GM12874 (cell line): ENCODE results near the gene SORCS1.

Experiments used
- TF ChIP-seq, protein P1 (sequence below): IDR thresholded peaks from 2 replicates; pipeline ENCODE4 v1.5.1; 2011; ENCODE audit warnings: low read depth, mild to moderate bottlenecking, control low read depth, low read length, moderate library complexity; ENCODE audit not compliant: insufficient read depth

The SORCS1 gene

DNA sequence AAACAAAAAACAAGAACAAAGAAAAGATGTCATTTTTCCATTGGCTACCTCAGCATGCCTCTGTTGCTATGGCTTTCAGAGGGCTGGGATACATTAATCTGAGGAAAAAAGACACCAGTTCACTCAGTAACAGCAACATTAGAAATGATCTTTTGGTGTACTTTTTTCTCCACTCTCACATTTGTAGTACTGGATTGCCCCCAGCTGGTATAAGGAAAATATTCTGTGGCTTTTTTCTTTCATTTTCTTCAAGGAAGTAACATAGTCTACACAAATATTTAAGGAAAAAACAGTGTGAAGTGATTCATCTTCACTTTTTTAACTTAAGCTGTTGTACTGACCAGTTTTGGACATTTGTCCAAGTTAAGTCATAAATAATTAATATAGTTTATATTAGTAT, 482.3 kb downstream of the SORCS1 start:
- TF ChIP-seq, protein P1, sequence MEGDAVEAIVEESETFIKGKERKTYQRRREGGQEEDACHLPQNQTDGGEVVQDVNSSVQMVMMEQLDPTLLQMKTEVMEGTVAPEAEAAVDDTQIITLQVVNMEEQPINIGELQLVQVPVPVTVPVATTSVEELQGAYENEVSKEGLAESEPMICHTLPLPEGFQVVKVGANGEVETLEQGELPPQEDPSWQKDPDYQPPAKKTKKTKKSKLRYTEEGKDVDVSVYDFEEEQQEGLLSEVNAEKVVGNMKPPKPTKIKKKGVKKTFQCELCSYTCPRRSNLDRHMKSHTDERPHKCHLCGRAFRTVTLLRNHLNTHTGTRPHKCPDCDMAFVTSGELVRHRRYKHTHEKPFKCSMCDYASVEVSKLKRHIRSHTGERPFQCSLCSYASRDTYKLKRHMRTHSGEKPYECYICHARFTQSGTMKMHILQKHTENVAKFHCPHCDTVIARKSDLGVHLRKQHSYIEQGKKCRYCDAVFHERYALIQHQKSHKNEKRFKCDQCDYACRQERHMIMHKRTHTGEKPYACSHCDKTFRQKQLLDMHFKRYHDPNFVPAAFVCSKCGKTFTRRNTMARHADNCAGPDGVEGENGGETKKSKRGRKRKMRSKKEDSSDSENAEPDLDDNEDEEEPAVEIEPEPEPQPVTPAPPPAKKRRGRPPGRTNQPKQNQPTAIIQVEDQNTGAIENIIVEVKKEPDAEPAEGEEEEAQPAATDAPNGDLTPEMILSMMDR = no peak

DNA sequence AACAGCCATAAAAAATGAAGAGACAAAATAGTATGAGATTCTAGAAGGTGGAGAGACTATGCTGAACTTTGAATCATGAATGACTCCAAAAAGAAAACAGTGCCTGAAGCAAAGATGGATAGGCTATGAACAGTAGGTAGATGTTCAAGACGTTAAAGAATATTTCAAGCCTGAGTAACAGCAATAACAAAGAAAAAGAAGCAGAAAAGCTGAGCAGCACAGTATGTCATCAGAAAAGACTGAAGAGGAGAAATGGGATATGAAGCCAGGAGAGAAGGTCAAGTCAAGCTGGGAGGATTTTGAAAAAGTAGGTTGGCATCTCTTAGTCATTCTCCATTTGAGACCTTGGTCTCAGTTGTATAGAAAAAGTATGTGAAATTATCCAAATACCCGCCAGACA, 484.4 kb downstream of the SORCS1 start:
- TF ChIP-seq, protein P1 = no peak

DNA sequence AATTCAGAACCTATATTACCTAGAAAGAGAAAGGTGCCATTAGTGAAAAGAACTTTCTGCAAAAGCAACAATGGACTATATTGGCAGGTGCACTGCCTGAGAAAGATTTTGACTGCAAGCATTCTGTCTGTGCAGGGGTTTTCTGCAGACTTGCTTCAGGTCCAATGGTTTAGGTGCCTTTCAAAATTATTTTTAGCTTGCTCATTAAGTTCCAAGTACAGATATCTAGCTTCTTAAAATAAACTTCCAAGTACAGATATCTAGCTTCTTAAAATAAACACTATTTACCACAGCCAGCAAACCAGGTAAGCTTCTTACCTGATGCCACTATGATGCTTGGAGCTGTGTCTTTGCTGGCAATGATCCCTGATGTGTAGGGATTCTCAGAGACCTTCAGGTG, 485.2 kb downstream of the SORCS1 start:
- TF ChIP-seq, protein P1 = no peak

DNA sequence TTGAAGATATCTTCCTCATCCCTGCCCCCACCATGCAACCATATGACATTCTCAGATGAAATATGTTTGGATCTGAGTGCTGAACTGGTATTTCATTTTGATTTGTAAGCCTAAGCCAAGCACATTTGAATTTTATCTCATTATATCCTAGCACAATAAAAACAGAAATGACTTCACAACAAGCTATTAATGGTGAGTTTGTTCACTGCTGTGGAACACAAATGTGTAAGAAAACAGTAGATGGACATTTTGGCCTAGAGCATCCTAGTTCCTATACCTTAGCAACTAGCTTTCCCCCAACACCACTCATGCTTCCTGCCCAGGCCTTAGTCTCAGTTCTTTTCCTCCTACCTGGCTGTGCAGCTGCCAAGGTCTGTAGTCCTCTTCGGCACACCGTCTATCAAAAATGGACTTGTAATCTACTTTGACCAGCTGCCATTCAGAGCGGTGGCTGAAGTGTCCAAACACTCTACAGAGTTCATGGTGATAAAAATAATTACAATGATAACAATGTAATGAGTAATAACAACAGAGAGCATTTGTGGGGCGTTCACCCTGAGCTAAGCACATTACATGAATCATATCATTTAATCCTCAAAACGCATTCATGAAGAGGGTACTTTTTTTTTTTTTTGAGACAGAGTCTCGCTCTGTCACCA, 491.9 kb downstream of the SORCS1 start:
- TF ChIP-seq, protein P1 = no peak

DNA sequence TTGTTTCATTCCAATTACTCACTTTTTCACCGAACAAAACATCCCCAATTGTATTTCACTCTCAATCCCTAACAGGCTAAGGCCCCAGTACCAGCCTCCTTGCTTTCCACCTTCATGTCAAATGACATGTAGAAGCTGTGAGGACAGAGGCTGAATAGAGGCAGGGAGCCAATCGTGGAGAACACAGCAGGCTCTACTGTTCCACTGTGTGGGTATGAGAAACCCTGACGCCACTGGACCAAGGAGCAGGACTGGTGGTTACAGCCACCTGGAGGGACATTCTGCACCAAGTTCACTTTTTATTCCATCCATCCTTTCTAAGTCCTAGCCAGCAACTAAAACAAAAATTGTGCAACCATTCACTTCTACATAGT, 502.8 kb downstream of the SORCS1 start:
- TF ChIP-seq, protein P1 = no peak

DNA sequence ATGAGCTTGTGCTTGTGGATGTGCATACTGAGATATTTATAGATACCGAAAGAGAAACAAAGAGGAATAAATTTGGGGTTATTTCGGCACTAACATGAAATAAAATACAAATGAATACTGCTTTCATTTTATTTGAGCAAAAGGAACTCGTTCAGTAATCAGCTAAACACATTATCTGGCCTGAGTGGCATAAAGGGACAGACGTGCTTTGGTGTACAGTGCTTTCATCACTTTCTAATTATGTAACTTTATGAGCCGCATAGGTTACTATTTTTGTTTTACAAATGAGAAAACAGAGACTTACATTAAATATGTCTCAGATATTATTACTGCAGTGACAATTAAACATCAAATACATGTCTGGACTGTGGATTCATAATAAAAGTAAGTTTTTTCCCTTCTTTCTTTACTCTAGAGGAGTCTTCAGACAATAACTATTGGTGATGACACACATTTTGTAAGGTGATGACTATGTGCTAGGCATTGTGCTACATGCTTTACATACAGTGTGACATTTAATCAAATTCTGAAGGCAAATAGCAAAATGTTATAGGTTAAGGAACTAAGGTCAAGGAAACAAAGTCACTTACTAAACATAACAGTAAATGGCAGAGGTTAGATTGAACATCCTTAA, 503.3 kb downstream of the SORCS1 start:
- TF ChIP-seq, protein P1 = no peak

DNA sequence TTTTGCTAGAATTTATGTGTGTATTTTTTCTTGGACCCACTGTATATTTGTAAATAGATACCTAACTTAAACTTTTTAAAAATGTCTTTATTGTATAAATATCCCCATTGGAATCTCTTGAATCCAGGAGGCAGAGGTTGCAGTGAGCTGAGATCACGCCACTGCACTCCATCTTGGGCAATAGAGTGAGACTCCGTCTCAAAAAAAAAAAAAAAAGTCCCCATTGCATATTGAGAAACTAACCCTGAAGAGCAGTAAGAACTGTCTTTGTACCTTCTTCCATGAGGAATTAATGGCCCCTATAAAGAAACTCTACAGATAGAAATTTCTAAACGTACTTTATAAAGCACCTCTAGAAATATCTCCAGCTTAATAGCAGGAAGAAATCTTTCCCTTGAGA, 504.0 kb downstream of the SORCS1 start:
- TF ChIP-seq, protein P1 = no peak

DNA sequence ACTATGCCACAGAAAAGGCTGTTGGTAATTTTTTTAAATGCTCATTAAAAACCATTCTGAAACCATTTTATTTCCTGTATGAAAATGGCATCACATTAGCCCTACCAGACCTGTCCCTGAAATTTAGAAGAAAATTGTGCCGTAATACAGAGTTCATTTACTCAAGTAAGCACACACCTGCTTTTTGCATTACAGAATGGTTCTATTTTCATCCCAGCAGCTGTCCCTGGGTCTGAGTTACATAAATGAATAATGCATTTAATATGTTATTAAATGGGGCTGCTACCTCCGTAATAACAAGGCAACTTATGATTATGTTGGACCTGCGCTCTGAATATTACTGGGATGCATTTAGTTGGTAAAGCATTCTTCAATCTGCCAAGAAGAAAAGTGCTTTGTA, 508.9 kb downstream of the SORCS1 start:
- TF ChIP-seq, protein P1 = no peak
